HG03432 (cell line): Measurements from ENCODE around the gene FCAMR.

Experiments used
- ATAC-seq: cut with Tn5 transposase; IDR thresholded peaks from one replicate; pipeline ENCODE4 v1.9.1; 2021; ENCODE audit warnings: mild to moderate bottlenecking, moderate library complexity; ENCODE audit not compliant: unreplicated experiment

The FCAMR gene

GRCh38 chr1:206960676-206961386 is 9.4 kb downstream of the FCAMR start:
- no peak for ATAC-seq

DNA sequence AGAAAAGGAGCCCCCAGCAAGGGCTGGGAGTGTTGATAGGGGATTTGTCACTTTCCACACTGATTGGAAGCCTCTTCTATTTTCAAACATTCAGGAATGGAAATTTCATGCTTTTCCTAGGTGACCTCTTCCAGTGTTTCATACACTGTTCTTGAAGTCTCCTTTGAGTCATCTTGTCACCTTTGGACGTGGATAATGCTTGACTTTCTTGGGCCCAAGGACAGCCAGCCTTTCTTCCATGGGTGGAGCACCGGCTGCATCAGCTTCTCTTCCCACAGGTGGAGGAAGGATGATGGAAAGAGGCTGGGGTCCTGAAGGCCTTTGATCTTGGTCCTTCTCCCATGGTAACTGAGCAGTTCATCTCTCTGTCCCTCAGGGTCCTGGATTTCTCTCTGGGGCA is 12.1 kb downstream of the FCAMR start:
- ATAC-seq: no peak

DNA sequence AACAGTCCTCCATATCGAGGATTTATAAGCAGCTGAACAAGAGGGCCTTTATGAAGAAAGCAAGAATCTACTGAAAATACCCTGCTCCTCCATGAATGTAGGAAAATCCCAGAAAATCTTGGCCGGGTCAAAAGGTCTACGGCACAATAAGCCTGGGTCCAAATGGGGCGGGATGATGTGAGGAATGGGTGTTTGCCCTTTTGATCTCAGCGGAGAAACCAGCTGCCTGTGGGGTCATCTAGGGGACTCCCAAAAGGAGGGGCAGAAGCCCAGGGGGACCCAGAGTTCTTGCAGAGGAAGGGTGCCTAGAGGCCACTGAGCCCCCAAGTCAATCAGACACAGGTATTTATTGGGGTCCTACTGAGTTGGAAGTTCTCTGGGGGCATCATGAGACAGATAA is 12.6 kb downstream of the FCAMR start:
- ATAC-seq: no peak

DNA sequence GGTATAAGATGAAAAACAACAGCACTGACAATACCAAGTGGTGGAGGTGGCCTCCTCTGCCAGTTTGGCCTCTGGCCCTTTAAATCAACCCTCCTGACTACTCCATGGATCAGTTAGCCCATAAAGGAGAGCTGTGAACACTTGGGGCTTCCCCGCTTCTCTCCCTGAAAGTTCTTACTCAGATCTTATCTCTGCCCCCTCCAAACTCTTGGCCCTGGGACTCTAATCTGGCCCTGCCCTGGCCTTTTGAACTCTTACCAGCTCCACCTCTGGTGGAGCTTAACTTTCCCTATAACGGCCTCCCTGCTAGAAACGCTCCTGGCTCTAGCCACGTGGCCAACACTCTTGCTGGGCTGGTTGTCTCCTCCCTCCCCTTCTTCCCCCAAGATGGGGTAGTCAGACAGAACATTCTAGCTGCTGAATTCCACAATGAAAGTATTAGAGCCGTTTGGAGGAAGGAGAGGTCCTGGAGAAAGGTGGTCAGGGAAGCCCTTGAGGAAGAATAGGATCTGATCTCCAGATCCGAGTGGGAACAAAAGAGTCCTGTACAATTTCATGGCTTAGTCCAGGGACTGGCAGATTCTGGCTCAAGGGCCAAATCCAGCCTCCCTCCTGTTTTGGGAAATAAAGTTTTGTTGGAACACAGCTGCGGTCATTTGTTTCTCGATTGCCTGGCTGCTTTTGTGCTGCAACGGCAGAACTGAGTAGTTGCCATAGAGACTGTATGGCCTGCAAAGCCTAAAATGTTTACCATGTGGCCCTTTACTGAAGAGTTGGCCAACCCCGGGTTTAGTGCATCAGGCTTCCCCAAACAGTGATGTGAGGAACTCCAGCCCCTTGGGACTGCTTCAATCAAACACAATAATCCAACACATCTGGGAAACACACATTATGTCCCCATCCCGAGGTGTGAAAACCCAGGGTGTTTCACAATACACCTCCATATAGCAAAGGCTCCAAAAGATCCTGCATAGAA is 14.5 kb downstream of the FCAMR start:
- ATAC-seq: peak; percentile 64

GRCh38 chr1:206954459-206955342 is 15.6 kb downstream of the FCAMR start:
- no peak for ATAC-seq

DNA sequence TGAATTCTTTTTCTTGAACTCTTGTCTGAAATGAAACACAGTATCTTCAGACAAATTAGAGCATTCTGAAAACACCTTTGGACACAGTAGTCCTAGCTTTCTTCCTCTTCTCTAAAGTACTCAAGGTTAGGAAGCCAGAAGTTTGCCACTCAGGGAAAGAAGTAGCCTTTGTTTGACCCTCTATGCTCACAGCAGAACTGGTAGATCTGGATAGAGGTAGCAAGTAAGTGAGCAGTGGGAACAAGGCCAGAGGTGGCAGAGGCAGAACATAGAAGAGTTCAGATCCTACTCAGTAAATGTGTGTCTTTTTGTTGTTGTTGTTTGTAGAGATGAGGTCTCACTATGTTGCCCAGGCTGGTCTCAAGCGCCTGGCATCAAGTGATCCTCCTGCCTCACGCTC is 16.6 kb downstream of the FCAMR start:
- ATAC-seq: no peak

- no peak for ATAC-seq
Observed at GRCh38 chr1:206953126-206953525, 17.1 kb downstream of the FCAMR start.

- no peak for ATAC-seq
Observed at GRCh38 chr1:206952171-206952570, 18.1 kb downstream of the FCAMR start.

- ATAC-seq: no peak
Observed at GRCh38 chr1:206951318-206952100, 18.8 kb downstream of the FCAMR start.

DNA sequence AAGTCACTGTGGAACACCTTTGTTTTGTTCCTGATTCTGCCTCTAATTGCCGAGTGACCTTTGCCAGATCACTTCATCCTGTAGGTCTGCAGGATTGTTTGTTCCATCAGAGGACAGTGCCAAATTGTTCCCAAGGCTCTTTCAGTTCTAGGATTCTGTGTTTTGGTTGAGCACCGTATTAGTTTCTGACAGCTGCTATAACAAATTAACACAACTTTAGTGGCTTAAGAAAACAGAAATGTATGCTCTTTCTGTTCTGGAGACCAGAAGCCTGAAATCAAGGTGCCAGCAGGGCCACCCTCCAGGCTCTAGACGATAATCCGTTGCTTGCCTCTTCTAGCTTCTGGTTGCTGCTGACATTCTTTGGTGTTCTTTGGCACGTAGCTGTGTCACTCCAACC is 20.6 kb downstream of the FCAMR start:
- ATAC-seq: no peak

- ATAC-seq: no peak
Observed at GRCh38 chr1:206949208-206949607, 21.1 kb downstream of the FCAMR start.

GRCh38 chr1:206947255-206947654 is 23.0 kb downstream of the FCAMR start:
- no peak for ATAC-seq

- ATAC-seq: no peak
Observed at GRCh38 chr1:206946261-206946660, 24.0 kb downstream of the FCAMR start, which contains the start of gene PIGR. PIGR (minus strand) TSS chr1:206946466; CDS start chr1:206940531, 5,935 bp downstream.

DNA sequence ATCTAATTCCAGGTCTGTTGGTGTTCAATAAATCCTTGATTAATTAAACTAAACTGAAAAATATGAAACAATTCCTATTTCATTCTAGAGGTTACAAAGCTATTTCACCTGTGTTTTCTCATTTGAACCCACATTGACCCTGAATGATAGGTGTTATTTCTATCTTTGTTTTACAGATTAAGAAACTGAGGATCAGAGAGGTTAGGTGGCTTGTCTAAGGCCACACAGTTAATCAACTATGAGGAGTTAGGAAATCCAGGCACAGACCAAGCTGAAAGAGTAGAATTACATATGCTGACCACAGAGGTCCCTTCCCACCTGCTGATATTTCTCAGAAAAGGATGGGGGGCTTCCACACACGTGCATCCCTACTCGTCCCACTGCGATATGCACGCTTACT is 24.5 kb downstream of the FCAMR start:
- no peak for ATAC-seq

- ATAC-seq: no peak
Observed at GRCh38 chr1:206944703-206945102, 25.6 kb downstream of the FCAMR start.

GRCh38 chr1:206941766-206942418 is 28.4 kb downstream of the FCAMR start:
- no peak for ATAC-seq

- ATAC-seq: no peak
Observed at GRCh38 chr1:206940588-206940936, 29.7 kb downstream of the FCAMR start.

DNA sequence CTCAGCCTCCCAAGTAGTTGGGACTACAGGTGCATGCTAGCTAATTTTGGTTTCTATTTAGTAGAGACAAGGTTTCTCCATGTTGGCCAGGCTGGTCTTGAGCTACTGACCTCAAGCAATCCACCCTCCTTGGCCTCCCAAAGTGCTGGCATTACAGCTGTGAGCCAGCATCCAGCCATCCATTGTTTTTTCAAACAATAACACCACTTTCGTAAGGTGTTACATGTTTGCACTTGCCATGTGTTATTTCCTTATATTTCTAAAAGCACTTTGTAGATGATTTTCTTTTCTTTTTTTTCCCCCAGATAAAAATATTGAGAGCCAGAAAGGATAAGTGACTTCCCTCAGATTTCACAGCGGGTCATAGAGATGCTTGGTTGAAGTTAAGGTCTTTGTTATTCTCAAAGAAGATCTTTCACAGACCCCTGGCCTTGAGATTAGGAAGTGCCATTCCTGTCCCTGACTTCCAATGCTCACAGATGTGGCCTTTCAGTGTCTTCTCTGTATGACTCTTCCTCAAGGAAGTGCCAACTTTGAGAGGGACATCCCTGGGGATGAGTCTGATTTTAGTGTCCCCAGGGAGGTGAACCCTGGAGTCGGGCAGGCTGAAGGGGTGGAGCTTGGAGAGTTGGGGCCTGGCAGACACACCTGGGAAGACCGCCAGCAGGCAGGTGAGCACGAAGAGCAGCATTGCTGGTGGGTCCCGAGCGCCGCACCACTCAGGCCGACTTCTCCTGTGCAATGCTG is 30.2 kb downstream of the FCAMR start:
- no peak for ATAC-seq

DNA sequence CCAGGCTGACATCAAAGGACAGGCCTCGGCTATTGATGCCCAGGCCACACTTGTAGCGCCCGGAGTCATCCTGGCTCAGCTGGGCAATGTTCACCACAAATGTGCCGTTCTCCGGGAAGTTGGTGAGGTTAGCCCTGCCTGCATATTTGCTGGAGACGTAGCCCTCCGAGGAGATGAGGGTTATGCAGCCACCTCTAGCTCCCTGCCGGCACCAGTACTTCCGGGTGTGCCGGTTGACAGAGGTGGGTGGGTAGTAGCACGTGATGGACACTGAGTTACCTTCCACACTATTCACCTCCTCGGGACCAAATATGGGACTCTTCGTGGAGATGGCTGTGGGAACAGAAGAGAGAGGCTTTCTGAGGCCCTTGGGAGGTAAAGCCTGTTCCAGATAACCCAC is 31.1 kb downstream of the FCAMR start:
- ATAC-seq: no peak
